HG02642 (cell line): Measurements from ENCODE around the gene CIROP.

ENCODE experiments used
- ATAC-seq: cut with Tn5 transposase; IDR thresholded peaks from one replicate; pipeline ENCODE4 v1.9.1; 2021; ENCODE audit warnings: mild to moderate bottlenecking; ENCODE audit not compliant: unreplicated experiment, poor library complexity

Gene CIROP

DNA sequence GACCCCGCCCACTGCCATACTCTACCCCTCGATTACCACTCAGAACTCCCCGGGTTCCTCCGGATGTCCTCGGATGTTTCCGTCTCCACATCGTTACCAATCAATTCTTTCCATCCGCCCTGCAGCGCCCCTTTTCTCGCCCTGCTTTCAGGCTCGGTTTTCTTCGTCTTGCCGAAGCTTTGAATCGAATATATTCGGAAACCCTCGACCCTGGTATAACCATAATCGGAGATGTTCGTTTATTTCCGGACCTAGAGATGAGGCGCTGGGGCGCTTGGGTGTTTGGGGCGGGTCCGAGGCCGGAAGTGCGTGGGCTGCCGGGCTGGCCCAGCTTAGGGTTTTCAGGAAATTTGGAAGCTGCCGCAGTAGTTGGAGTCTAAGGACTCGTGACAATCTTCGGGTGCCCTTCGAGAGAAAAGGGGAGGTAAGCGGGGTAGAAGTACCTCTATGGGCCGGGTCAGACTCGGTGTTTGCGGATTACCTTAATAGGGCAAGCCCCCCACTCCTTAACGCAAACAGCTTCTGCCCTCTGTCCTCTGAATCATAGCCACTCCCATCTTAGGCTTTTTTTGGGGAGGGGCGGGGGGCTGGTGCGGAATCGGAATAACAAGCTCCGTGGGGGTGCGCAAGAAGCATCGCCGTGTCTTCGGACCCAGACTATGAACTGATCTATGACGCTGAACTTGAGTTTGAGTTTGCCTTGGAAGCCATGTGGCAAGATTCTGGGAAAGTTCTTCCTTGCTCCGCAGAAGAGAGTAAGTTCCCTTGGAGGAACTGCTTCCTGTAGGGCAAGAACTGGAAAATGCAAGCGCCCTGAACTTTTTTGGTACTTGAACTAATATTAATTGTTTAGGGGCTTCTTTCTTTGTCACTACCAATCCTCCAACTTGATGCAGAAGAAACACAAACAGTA is 9.3 kb downstream of the CIROP start, which contains the start of gene C14orf119:
Gene C14orf119 (plus strand): TSS at position 310 of the 913 bp plus-strand sequence. CDS start 2,154 bp downstream, outside the sequence.
- peak; percentile 92 for ATAC-seq

DNA sequence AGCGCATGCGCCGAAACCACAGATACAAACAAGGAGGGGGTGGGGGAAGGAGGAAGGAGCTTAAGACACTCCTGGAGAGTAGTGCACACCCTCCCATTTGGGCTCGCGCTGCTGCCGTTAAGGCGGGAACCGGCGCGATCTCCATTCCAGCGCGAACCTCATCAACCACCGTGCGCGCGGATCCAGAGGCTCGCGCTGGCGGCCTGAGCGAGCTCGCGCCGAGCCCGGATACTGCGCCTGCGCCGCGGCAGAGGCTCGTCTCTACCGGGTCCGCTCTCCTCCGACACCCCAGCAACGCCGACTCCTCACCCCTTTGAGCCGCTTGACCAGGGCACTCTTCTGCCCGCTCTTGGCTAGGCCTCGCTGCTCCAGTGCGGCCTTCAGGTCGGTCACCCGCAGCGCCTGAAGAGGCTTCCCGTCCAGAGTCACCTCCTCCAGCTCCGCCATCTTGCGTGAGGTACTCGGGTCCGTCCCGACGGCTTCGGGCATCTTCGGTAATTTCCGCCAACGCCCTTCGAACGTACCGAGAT is 10.1 kb downstream of the CIROP start, which contains the start of gene ACIN1:
Gene ACIN1 (minus strand): TSS at position 471 of the 530 bp plus-strand sequence. CDS start 24 bp downstream, at position 447.
- peak; percentile 41 for ATAC-seq

DNA sequence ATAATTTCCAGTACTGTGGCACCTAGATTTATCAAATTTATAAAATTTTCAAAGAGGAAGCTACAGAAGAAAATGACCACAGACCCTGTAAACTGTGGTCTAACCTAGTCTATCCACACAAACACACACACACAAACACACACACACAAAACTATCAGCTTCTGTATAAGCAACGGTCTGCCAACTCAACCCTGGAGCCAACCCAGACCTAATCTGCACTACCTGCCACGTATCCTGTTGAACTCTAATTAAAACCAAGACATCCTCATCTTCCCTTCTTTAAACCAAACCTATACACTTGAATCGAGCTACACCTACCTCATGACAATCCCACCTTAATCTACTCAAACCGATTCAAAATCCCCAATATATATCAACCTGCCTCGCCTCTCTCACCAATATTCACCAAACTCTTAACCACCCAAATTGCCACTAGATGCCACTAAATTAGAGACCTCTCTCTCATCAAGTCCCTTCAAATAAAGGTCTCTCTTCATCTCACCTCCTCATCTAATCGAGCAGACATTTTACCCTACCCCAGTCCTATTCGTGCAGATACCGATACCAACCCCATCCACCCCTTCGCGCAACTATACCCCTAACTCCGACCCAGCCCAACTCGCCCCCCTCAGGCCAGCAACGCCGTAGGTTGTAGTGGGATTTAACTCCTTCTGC is 10.7 kb downstream of the CIROP start:
- ATAC-seq, result no peak

DNA sequence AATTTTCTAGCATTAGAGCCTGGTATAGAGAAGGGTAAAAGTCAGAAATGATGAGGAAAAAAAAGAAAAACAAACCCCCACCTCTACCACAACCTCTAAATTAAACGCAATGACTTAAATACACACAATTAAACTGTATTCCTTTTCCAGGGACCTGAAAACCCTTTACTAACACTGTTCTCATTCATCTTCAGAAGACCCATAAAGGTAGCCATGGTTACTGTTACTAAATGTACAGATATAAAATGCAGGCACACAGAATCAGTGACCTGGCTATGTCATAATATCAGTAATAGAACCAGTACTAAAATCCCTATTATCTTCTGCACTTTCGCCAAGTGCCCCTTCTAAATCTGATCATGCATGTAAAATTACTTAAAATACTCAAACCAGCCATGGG is 11.3 kb downstream of the CIROP start:
- ATAC-seq, result no peak

DNA sequence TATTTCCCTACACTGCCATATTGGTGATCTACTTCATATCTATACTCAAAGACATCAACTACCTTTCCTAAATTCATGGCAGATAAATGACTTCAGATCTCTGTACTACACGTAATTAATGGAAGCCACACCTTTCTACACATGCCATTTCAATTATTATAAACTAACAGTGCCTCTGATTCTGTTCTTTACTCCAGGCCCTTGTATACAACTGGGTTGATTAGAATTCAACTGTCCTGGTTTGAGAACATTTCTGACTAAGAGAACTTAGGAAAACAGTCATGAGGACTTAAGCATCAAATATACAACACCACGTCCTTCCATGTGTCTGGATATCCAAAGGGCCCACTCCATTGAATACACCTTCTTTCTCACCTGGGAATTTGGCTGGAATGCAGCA is 11.7 kb downstream of the CIROP start:
- no peak for ATAC-seq

DNA sequence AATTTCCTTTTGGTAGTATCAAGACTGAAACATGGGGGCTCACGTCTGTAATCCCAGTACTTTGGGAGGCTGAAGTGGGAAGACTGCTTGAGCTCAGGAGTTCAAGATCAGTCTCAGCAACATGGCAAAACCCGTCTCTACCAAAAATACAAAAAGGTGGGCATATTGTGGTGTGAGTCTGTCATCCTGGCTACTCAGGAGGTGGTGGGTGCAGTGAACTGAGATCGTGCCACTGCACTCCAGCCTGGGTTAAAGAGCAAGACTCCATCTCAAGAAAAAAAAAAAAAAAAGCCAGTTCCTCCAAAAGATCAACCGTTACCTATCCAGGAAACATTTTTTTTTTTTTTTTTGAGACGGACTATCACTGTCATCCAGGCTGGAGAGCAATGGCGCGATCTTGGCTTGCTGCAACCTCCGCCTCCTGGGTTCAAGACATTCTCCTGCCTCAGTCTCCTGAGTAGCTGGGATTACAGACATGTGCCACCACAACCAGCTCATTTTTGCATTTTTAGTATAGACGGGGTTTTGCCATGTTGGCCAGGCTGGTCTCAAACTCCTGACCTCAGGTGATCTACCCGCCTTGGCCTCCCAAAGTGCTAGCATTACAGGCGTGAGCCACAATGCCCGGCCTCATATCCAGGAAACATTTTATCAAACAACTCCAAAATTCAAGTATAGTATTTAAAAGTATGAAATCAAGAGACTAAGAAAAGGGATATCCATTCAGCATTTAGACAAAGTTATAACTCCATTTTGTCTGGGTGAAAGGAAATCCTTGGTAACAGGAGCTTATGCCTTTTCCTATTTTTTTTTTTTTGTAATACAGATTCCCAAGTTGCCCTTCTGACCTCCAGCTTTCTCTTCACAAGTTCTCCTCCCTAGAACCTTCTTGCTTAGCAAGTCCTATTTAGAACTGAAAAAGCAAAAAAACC is 13.2 kb downstream of the CIROP start:
- no peak for ATAC-seq

DNA sequence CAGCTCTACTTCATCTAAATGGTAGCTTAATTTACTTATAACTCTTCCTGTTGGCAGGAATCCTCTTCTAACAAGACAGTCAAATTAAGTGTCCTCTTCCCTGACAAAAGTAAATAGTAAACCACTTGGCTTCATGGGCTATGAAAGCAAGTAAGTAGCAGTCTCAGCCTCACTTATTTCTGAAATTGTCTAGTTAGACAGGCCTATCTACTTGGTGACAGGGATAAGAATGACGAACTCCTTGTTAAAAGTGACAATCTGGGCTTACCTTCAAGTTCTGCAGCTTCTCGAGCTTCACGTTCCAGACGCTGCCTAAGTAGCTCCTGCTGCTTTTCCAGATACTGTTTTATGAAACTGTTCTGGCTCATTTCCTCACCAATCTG is 14.5 kb downstream of the CIROP start:
- no peak for ATAC-seq

DNA sequence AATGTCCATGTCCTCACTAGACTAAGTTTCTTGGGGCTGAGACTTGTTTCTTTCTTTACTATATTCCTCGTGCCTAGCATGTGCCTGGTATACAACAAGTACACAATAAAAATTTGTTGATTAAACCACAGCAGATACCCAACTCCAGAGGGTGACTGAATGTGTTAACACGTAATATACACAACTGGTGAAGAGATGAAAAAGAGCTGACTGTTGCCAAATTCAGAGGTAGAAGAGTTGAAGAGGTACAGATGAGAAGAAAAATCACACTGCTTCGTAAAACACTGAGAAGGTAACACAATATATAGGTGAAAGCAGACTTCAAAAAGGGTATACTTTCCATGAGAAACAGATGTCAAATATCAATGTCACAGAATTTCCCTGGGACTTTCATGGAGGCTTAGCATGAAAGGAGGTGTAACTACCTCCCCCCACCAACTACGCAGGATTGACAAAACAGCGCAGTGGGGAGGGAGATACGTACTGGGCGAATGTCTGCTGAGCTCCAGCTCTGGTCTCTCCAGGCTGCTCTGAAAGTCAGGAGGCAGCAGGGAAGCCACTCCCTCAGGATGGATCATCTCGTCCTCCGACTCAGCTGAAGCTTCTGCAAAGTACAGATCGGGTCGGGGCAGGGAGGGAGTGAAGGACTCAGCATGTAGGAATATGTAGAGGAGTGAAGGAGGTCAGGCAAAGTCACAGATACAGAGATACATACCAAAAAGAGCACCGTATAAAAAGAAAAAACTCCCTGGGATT is 15.1 kb downstream of the CIROP start:
- no peak for ATAC-seq

DNA sequence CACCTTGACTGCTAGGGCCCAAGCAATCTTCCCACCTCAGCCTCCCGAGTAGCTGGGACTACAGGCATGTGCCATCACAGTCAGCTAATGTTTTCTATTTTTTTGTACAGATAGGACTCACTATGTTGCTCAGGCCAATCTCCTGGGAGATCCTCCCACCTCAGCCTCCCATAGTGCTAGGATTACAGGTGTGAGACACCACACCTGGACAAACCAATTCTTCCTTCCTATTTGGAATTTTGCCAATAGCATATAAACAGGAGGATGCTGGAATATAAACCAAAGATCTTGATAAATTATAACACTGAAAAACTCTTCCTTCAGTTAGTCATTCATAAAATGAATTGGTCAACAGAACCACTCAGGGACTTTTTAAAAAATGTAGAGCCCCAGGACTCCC is 18.2 kb downstream of the CIROP start:
- no peak for ATAC-seq

DNA sequence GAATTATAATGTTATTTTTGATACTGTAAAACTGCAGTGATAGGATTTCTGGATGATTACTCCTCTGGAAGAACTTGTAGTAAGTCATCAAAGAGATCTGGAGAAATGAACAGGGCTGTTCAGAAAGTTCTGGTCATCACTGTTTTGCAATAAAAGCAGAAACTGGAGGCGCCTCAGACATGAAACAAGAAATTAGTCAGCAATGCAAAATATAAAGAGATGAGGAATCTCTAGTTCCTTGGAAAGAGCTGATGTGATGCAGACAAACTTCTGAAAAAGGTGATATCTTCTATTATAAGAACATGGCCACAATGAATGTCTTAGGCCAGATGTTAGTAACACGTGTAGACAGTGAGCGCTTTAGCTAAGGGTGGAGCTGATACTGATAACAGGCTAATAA is 19.3 kb downstream of the CIROP start:
- no peak for ATAC-seq

DNA sequence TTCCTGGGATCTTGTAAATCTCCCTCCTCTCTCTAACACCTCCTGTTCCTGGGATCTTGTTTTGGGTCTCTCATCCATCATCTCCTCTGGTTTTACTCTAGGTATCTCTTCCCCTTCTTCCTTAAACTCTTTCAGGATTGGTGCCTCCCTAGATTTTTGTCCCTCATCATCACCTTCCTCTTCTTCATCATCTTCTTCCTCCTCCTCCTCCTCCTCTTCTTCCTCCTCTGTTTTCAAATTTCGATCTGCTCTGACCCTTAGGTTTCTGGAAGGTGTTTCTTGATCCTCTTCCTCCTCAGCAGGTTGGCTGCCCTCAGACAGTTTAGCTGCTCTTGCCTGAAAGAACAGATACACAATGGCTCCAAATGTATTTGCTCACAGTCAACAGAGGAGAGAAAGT is 24.3 kb downstream of the CIROP start:
- ATAC-seq, result no peak

DNA sequence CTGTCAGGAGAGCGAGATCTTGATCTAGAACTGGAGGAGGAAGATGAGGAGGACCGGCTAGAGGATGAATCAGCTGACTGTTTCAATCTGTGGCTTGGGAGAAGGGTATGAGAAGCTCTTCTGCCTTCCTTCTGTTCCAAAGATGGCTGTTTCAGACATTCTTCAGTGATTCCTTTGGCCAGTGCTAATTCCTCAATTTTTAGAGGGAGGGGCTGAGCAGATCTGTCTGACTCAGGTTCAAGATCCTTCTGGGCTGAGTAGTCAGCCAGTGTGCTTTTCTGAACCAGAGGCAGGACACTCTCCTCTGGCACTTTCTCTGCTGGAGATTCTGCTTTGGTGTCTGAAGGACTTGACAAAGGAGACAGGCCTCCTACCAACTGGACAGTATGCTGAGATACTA is 25.1 kb downstream of the CIROP start:
- no peak for ATAC-seq

DNA sequence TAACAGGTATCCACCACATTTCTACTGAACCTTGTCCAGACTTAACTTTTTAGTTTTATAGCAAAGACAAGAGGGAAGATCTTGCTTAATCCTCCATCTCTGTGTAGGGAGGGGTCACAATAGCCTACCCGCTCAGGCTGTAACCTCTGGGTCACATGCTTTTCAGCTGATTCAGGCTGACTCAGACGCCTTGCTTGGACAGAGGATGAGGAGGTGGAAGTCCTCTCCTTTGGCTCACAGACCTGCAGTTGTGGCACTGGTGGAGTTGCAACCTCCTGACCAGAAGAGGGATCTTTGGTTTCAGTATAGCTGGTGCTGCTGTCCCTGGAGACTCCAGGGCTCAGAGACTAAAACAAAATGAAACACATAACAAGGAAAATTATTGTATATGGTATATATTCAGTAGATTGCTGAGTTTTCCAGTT is 26.1 kb downstream of the CIROP start:
- ATAC-seq, result no peak

DNA sequence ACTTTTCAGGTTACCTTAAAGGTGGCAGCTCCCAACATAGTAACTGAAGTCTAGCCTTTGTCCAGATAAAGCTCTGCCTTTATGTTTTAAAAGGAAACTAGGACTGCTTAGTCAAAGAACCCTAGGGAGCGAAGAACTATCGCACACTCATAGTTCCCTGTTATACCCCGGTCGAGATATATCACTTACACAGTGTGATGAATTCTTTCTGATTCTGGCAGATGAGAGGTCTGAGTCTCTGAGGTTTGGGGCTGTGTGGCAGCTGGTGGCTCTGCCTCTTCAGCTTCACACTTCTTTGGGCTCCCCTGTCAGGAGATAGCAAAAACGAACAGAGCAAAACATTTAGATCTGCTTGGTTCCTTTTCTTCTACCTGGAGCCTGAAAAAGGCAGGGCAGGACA is 26.8 kb downstream of the CIROP start:
- ATAC-seq, result no peak

DNA sequence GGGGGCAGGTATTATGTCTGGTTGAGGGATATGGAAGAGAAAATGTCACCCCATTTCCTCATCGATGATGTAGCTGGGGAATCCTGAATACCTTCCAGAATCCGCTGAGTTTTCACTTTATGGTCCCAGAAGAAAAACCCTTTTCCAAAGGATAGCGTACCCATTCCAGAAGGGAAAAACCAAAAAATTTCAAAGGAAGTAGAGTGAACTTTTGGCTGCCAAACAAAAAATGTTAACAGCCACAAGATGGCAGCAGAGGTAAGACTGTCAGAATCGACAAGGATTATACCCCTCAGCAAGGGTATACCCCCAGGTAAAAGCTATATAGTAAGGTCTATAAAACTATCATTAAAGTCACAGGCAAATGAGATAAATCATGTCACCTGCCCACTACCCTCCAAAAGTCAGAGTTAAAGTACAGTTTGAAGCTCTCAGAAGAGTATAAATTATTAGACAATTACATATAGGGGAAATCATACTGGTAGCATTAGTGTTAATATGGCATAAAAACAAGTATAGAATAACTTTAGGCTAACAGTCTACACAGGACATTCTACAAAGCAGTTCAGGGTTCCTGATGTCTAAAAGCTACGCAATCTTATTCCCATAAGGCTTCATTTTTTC is 27.9 kb downstream of the CIROP start:
- ATAC-seq, result no peak

DNA sequence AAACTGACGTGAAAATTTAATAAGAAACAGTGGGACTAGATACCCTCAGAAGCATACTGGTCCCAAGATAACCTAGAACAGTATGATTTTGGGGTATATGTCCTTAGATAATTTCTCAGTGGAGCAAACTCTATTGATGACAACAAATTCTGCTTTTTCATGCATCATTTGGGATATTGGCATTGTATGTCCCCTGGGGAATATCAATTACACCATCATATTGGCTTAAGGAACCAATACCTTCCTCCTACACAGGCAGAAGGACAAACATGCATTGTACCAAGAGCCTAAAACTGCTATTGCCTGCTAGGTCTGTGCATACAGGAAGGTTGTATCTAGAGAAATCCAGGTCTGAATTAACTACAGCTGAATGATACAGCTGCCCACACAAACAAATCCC is 29.9 kb downstream of the CIROP start:
- ATAC-seq, result no peak

DNA sequence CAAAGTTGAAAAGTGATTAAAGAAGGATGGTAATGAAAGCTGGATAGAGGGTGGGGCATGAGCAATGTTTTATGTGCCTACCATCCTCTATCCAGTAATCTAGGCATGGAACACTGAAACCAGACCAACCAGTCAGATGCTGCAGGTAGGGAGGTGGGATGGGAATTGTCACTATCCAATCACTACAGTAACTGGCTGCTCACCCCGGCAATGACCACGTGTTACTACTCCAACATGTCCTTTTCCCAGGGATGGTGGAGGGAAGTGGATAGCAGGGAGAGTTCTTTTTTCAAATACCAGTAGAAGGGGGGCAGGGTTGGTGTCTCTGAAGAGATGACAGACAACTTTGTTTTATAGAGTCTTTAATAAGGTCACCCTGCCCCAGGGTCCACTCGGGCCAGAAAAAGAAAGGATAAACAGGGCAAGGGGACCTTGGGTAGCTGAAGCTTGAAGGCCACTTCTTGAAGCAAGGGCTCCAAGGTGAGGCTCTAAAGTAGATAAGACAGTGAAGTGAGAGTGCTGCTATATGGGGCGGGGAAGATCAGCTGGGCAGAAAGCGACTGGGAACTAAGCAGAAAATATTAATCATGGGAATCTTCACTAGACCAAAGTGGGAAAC is 32.8 kb downstream of the CIROP start:
- no peak for ATAC-seq

DNA sequence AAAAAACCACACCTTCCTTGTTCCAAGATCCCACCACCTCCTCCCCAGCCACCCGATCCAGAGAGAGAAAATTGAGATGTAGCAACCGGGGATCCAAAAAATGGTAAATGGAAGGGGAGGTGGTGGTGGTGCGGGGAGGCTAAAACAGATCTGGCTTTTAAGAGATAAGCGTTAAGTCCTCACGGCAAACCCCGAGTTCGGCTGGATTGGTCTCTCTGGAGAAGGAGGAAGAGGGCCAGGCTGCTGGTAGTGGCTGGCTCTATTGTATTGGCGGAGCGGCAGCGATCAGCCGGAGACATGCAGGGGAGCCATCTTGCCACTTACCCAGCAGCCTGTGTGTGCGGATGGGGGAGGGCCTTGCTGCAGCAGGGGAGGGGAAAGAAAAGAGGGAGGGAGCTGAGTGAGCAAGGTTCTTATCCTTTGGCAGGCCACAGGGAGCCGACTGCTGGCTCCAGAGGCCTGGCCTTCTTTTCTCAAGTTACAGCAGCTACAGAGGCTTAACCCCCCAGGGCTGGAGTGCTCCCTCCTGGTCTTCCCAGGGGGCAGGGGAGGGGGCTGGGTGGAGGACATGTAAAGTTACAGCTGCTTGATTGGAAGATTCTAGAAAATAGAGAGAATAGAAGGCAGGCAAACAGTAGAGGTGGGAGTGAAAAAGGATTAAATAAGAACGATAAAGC is 33.4 kb downstream of the CIROP start:
- peak; percentile 89 for ATAC-seq
